Fibroblast of skin of right quadriceps (primary cell): Measurements from ENCODE around the gene MTMR3.

Experiments used
- DNase-seq: peaks from one replicate; pipeline ENCODE4 v3.0.0-alpha.2; 2013

The MTMR3 gene

DNA sequence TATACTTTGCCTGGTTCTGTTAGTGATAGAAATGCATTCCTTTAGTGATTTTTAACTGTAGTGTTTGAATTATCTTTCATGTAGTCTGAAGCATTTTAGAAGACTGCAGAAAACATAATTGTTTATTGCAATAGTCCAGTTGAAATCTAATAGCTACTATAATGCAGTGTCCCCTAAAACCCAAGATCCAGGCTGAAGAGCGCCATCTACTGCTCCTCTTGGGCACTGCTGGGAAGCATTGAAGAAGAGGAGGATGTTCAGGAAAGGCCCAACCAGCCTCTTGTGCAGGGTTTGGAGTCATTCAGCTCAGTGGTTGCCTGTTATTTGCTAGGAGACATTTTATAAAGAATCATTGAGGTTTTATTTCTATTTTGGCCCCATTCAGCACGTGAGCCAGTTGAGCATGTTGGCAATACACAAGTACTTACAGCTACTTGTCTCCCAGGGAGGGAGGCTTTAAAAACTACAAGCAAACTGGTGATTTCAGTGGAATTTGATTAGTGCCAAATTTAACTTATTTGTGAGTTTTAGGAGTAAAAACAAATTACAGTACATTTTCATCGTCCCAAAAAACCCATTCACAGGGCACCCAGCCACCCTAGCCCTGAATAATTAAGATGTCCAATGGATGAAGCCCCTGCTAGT lies 122.4 kb downstream of the MTMR3 start:
- peak; percentile 72 for DNase-seq

GRCh38 chr22:30007361-30007760 lies 124.4 kb downstream of the MTMR3 start:
- no peak for DNase-seq

DNA sequence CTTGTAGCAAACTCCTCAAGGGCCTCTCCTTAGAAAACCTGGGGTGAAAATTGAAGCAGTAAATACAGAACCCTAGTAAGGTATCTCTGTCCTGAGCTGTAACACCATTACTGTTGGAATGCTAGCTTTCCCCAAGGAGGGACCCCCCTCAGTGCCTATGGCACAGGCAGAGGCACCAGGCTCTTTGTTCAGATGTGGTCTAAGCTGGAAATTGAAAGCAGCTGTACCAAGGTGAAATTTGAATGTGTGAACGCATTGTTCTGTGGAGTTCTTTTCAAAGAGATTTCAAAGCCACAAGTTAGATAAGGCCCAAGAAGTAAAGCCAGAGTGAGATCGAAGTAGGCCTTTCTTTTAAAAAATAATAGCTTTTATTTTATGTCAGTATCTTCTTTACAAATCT lies 125.4 kb downstream of the MTMR3 start:
- no peak for DNase-seq

GRCh38 chr22:30009478-30009877 lies 126.5 kb downstream of the MTMR3 start:
- no peak for DNase-seq

- DNase-seq = peak; percentile 19
Observed at GRCh38 chr22:30010789-30011405, 127.9 kb downstream of the MTMR3 start.

- DNase-seq = no peak
Observed at GRCh38 chr22:30013201-30013600, 130.2 kb downstream of the MTMR3 start.

DNA sequence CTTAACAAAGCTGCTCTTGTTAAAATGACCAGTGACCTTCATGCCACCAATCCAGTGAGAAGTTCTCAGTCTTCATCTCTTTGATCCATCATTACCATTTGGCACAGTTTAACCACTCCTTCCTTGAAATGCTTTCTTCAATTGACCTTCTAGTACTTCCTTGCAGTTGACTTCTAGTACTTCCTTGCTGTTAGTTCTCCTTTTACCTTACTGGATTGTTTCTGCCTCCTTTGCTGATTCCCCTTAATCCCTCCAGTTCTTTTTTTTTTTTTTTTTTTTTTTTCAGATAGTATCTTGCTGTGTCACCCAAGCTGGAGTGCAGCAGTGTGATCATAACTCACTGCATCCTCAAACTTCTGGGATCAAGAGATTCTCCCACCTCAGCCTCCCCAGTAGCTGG lies 131.3 kb downstream of the MTMR3 start:
- no peak for DNase-seq

DNA sequence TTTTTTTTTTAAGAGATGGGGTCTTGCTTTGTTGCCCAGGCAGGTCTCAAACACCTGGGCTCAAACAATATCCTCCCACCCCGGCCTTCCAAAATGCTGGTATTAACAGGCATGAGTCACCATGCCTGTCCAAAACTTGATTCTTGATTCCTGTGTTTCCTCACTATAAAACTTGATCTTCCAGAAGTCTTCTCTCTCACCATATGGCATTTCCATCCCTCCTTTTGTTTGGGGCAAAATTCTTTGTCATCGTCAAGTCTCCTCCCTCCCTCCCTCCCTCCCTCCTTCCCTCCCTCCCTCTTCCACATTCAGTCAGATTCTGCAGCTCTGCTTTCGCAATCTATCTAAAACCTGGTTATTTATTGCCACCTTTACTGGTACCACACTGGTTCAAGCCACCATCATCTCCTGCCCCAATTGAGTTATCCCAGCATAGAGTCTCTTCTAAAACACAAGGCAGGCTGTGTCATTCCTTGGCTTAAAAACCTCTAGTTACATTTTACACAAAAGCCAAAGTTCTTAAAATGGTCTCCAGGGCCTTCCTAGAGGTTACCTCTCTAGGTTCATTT lies 132.3 kb downstream of the MTMR3 start:
- DNase-seq = no peak

- DNase-seq = peak; percentile 35
Observed at GRCh38 chr22:30015846-30016245, 132.9 kb downstream of the MTMR3 start.

GRCh38 chr22:30016596-30016995 lies 133.6 kb downstream of the MTMR3 start:
- DNase-seq = no peak

DNA sequence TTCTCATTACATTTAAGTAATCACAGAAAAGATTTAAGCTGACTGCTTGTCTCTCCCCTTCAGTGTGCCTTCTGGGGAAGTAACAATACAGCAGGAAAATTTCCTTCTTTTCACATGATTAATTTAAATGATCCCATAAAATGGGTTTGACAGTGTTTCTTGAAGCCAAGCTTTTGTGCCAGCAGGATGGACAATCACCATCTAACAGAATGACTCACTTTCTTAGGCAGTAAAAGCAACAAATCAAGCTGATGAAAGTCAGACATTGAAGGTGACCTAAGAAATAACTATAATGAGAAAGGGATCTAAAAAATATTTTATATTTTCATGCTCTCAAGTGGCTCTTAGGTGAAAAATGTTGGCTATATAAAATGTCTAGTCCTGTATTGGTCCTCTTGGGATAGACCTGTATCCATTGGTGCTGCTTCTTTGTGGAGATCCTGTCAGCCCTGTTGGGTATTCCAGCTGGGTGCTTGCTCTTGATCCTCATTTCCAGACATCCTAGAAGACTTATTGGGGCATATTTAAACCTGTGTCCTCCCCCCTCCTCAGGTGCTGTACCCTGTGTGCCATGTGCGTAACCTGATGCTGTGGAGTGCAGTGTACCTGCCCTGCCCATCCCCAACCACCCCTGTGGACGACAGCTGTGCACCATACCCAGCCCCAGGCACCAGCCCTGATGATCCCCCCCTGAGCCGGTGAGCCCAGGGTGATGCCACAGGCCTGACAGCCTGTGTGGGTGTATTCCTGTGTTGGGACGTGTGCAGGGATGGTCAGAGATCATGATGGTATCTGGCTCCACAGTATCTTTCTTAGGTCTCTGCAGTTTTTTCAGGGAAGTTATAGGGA lies 134.6 kb downstream of the MTMR3 start:
- DNase-seq = no peak

GRCh38 chr22:30020511-30020910 lies 137.5 kb downstream of the MTMR3 start:
- DNase-seq = no peak

DNA sequence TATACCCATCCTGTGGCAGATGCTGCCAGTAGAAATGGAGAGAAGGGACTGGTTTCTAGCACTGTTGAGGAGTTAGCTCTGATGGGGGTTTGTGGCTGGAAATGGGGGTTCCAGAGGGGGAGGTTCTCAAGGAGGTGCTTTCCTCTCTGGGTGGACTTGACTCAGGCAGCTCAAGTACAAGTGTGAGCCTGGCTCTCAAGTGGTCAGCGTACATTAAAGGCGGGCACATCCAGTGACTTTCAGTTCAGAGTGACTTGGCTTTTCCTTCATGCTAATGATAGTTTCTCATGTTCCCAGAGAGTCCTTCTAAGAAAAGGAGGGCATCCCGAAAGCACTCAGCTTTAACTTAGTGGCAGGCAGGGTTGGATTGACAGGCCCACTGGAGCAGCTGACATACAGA lies 138.4 kb downstream of the MTMR3 start:
- no peak for DNase-seq

DNA sequence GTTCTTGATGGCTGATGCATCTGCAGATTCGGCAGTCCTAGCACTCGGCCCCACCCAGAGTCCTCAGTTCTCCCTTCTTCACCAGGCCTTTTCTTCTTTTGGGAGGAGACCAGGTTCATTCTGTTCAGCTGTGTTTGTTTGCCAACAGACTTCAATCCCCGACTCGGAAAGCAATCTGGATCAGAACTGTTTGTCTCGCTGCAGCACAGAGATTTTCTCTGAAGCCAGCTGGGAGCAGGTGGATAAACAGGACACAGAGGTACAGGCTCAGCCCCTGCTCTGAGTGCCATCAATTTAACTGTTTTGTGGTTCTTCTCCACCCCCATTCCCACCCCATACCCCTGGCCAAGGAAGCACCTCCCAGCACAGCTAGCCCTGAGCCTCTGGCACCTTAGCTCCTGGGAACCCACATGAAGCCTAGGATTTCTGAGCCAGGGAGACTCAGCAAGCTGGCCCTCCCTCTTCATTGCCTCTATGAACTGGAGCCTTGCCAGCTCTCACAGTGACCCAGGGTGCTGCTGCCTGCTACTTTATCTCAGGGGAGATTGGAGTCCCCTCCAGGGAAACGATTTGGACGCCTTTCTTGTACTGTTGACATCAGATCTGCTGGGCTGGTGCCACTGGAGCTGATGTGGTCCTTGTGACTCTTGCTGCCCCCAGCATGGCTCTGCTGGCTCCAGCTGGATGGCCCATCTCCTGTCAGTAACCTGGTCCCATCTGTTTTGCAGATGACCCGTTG lies 139.1 kb downstream of the MTMR3 start:
- DNase-seq = no peak

DNA sequence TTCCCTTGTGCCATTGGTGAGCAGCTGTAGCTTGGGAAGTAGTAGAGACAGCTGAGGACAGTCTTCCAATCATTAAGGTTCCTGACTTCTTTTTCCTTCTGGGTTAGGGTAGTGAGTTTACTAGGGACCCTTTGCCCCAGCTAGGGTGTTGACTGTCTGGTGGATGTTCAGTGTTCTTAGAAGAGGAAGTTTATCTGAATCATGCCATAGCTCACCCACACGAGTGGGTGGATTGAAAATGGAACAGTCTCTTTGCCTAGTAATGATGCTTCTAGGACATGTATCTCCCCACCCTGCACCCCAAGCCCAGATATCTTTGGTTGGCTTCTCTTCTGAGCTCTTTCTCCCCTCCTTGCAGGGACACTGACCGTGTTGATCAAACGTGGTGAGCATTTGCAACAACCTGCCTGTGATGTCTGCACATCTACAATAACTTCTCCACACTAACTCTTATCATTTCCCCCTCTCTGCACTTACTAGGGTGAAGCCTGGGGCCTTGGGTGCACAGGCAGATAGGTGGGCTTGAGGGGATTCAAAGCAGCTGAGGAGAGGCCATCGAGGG lies 140.2 kb downstream of the MTMR3 start:
- DNase-seq = no peak

DNA sequence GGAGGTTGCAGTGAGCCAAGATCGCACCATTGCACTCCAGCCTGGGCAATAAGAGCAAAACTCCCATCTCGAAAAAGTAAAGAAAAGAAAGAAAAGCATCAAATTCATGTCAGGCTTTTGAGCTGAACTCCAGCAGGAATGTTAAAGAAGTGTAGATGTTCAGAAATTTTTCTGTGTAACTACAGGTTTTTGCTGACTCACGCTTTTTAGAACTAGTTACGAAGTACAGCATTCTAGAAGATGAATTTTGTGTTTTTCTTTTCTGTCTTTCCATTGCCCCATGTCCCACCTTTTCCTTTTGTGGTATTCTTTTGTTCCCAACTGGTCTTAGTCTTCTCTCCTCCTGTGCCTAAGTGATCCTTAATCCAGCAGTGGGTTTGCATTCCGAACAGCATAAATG lies 141.3 kb downstream of the MTMR3 start:
- DNase-seq = no peak

GRCh38 chr22:30025221-30025620 lies 142.2 kb downstream of the MTMR3 start:
- no peak for DNase-seq

DNA sequence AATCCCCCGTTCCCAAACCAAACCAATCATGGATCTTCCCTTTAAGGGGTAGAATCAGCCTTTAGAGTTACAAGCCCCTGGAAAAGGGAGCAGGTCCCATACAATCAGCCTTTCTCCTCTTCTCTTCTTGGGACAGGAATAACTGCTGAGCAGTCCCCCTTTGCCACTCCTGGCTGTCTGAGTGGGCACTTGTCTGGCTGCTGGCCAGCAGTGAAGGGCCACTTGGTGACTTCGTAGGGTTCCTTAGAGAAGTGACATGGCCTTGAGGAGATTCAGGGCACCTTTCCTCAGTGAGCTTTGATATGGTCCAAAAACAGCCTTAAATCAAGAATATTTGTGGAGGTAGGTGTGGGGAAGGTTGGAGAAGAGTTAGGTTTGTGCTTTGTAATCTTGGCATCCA lies 143.8 kb downstream of the MTMR3 start:
- DNase-seq = no peak

GRCh38 chr22:30027169-30027568 lies 144.2 kb downstream of the MTMR3 start:
- no peak for DNase-seq

DNA sequence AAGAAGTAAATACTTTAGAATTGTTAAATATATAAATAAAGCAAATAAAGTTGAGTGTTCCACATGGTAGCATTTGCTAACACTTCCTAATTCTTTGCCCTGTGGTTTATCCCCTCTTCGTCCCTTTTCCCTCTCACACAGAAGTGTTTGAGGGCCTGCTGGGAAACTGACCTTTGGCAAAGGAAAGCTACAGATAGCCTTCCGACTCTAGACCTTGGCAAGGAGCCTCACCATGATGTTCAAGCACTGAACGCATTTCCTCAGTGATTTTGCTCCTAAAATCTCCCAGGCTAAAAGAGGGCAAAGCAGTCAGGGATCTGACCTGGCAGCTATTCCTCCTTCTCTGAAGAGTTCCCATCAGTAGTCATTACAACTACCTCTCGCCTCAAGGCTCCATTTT lies 144.8 kb downstream of the MTMR3 start:
- DNase-seq = no peak

GRCh38 chr22:30028731-30029130 lies 145.8 kb downstream of the MTMR3 start:
- no peak for DNase-seq

DNA sequence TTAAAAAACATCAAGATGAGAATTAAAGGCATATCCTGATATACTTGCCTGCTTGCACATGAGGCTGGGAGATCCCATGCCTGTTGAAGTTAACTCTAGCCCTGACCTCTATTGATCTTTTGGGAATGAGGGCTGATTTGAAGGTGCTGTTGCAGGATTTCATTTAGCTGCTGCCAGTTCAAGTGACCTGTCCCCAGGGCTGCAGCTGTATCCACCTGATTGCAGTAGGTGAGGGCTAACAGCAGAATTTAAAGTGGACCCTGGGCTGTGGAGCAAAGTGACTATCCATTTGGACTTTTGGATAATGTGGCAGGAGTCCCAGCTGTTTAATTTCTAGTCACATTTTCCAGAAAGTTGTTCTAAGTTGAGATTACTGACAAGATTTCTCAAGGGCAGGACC lies 146.5 kb downstream of the MTMR3 start:
- no peak for DNase-seq

GRCh38 chr22:30030329-30030728 lies 147.4 kb downstream of the MTMR3 start:
- DNase-seq = no peak
